NCI-H345 (cell line): ENCODE results near the gene HSFX1.
A peak's percentile ranks its signal among the peaks of the same experiment; 100 is the strongest.

Experiments used
- DNase-seq: peaks from one replicate; lab custom pipeline; 2025; lab: John Stamatoyannopoulos, UW

HSFX1 gene

DNA sequence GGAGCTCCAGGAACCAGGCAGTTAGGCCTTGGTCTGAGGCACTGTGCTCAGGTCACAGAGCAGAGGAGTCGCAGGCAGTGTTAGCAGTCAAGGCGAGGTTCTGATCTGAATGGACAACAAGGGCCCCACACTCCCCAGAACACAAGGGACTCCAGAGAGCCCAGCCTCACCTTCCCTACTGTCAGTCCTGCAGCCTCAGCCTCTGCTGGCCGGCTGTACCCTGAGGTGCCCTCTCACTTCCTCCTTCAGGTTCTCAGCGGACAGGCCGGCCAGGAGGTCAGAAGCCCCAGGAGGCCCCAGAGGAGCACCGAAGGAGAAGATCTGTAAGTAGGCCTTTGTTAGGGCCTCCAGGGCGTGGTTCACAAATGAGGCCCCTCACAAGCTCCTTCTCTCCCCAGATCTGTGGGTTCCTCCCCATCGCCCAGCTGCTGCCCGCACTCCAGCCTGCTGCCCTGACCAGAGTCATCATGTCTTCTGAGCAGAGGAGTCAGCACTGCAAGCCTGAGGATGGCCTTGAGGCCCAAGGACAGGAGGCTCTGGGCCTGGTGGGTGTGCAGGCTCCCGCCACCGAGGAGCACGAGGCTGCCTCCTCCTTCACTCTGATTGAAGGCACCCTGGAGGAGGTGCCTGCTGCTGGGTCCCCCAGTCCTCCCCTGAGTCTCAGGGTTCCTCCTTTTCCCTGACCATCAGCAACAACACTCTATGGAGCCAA is 34.0 kb downstream of the HSFX1 start:
- DNase-seq: no peak

GRCh38 chrX:149818652-149819051 is 44.8 kb downstream of the HSFX1 start:
- DNase-seq: no peak

DNA sequence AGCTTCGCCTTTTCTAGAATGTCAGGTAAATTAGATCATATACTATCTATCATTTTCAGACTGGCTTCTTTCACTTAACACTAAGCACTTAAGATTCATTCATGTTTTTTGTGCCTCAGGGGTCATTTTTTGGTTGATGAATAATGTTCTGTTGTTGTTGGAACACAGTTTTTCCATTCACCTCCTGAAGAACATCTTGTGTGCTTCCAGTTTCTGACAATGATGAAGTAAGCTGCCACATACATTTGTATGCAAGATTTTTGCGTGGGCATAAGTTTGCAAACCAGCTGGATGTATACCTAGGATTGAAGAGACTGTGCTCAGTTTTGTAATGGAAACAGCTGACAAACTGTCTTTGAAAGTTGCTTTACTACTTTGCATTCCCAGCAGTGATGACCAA is 45.5 kb downstream of the HSFX1 start:
- no peak for DNase-seq

DNA sequence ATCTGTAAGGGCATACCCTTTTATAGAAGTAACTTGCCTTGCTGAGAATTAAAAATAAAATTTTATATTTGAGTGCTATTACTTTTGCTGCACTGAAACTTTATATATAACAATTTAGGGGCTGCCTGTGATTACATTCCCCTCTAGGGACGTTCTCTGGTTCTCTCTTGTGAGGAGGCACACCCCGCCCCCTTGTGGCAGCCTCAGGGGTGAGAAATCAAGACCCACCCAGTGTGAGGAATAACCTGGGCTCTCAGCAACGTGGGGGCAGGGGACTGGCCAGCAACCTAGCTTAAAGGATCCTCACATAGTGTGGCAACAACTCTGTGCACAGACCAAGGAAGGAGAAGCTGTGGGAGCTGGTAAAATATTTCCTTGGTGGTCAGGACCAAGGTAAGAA is 51.6 kb downstream of the HSFX1 start:
- DNase-seq: peak; percentile 1
